Activated gamma-delta T cell (primary cell): ENCODE data around the gene PCSK1N.
"Not testable (repeated sequence)": the region's sequence is repeated elsewhere in the genome, so short reads cannot be mapped to it uniquely, and the experiment has no call there.

Experiments
- DNase-seq: peaks from one replicate; lab custom pipeline; 2025; lab: John Stamatoyannopoulos, UW
- total RNA-seq, 2 donors: gene quantifications; one replicate each; lab custom pipeline; 2026; lab: John Stamatoyannopoulos, UW

Gene PCSK1N, protein sequence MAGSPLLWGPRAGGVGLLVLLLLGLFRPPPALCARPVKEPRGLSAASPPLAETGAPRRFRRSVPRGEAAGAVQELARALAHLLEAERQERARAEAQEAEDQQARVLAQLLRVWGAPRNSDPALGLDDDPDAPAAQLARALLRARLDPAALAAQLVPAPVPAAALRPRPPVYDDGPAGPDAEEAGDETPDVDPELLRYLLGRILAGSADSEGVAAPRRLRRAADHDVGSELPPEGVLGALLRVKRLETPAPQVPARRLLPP
- 2.5 to 3.1 reads per million in 2 donors for total RNA-seq

DNA sequence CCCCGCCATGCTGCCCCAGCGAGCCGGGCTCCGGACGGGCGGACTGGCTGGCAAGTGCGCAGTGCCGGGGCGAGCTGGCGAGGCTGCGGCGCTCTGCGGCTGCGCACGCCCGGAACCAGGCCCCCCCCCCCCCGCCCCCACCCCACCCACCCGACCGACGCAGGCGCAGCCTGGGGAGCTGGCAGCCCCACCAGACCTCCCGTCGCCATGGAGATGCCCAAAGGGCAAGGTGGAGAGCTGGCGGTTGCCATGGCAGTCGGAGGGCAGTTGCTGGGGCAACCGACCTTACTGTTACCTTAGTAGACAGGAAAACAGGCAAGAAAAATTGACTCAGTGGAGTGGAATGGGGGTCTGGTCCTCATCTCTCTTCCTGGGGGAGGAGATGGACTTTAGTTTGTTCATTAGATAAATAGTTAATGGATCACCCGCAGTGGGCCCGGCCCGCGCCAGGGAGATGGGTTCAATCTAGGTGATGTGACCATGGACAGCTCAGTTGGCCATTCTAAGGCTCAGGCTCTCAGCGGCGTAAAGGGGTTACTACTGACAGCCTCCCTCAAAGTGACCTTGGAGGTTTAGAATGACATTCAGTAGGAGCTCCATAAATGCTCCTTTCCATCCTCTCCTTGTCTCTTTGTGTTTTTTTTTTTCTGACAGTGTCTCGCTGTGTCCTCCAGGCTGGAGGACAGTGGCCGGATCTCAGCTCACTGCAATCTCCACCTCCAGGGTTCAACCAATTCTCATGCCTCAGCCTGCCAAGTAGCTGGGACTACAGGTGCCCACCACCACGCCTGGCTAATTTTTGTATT lies at the start of gene PCSK1N:
TSS of gene PCSK1N (minus strand) at position 87 of the 806 bp plus-strand sequence. CDS start at position 9, 78 bp downstream.
- DNase-seq = no peak

DNA sequence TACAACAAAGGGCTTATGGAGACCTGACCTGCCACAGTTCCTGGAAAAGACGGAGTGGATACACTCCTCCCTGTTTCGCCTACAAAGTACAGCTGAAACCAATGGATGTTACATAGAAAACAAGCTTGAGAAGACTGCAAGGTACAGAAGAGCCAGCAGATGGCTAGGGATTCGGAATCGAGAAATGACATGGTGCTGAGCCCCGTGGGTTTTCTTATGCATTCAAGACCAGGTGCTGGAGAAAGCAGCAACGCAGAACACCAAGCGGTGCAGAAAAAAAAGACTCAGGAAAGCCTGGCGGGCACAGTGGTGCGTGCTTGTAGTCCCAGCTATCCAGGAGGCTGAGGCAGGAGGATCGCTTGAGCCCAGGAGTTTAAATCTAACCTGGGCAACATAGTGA lies 48.3 kb upstream of the PCSK1N start:
- no peak for DNase-seq

DNA sequence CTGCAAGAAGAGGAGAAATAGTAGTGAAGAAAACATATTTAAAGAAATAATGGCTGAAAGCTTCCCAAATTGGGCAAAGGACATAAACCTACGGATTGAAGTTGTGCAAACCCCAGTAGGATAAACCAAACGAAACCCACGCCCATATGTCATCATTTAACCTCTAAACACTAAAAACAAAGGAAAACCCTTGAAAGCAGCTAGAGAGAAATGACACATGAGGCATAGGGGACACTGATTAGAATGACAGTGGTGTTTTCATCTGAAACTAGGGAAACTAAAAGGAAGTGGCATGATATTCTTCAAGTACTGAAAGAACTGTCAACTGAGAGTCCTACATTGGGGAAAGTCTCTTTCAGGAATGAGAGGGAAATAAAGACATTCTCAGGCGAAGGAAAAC lies 41.5 kb upstream of the PCSK1N start:
- not testable (repeated sequence) for DNase-seq

DNA sequence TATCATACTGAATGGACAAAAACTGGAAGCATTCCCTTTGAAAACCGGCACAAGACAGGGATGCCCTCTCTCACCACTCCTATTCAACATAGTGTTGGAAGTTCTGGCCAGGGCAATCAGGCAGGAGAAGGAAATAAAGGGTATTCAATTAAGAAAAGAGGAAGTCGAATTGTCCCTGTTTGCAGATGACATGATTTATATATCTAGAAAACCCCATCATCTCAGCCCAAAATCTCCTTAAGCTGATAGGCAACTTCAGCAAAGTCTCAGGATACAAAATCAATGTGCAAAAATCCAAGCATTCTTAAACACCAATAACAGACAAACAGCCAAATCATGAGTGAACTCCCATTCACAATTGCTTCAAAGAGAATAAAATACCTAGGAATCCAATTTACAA lies 36.6 kb upstream of the PCSK1N start:
- not testable (repeated sequence) for DNase-seq

DNA sequence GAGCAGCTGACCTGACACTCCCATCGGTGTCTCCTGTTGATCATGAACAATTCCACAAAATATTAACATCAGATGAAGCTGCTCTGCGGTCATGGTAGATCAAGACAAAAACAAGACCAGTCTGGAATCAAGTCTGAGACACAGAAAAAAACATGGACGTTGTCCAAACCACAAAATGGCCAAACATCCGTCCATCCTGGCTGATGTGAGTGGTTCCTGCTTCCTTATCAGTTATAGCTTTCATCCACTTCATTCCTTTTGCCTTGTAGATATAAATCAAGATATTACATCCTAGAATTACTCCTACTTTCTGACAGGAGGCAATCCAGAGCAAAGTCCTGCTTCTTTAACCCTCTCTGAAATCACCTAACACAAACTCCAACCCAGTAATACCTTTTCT lies 28.8 kb upstream of the PCSK1N start:
- no peak for DNase-seq

DNA sequence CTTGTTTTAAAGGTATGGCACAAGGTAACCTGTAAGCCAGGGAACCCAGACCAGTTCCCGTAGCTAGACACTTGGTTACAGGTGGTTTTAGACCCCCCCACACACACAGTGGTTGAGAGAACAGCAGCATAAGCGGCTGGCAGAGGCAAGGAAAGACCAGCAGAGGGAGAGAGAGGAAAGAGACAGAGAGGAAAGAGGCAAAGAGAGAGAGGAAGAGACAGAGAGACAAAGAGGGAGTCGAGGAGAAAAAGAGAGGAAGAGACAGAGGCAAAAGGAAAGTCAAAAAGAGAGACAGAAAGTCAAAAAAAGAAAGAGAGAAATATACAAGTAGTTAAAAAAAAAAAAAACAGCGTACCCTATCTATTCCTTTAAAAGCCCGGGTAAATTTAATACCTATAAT lies 19.5 kb upstream of the PCSK1N start:
- DNase-seq = no peak

DNA sequence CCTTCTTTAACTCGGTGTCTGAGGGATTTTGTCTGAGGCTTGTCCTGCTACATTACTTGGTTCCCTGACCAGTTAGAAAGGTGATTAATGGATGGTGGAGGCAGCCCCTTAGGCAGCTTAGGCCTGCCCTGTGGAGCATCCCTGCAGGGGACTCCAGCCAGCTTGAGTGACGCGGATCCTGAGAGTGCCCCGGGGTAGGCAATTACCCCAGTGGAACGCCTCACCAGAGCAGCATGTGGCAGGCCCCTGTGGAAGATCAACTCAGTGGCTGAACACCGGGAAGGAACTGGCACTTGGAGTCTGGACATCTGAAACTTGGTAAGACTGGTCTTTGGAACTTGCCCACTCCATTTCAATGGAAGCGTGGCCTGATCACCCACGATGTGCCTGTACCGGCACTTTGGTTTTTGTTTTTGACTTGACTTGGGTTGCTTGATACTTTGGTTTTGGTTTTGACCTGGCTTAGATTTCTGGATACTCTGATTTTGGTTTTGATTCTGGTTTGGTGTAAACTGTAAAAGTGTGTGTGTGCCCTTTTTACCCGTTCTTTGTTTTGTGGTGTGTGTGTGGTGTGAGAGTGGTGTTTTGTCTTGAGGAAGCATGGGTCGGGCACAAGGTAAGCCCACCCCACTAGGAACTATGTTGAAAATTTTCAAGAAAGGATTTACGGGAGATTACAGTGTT lies 18.9 kb upstream of the PCSK1N start:
- DNase-seq = not testable (repeated sequence)

DNA sequence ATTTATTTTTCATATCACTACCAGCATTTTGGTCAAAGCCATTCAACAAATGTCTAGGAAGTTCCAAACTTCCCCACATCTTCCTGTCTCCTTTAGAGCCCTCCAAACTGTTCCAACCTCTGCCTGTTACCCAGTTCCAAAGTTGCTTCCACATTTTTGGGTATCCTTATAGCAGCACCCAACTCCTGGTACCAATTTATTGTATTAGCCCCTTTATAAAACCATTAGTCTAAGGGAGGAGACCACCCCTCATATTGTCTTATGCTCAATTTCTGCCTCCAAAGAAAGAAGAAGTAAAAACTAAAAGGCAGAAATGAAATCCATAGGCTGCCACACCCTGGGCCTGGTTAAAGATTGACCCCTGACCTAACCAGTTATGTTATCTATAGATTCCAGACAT lies 18.1 kb upstream of the PCSK1N start:
- DNase-seq = not testable (repeated sequence)

DNA sequence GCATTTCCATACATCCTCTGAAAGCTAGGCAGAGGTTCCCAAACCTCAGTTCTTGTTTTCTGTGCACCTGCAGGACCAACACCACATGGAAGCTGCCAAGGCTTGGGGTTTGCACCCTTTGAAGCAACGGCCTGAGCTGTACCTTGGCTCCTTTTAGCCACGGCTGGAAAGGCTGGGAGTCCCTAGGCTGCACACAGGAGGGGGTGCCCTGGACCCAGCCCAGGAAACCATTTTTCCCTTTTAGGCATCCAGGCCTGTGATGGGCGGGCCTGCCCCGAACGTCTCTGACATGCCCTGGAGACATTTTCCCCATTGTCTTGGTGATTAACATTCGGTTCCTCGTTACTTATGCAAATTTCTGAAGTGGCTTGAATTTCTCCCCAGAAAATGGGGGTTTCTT lies 17.4 kb upstream of the PCSK1N start:
- no peak for DNase-seq

DNA sequence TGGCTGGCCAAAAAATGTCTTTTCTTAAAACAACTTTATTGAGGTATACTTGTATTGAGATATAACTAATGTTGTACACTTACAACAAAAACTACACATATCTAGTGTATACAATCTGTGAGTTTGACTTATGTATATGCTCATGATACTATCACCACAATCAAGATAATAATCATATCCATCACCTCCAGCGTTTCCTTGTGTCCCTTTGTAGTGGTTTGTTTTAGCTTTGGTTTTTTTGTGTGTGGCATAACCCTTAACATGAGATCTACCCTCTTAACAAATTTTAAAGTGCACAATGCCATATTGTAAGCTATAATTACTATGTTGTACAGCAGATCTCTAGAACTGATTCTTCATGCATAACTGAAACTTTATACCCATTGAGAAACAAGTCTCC lies 13.4 kb upstream of the PCSK1N start:
- no peak for DNase-seq

DNA sequence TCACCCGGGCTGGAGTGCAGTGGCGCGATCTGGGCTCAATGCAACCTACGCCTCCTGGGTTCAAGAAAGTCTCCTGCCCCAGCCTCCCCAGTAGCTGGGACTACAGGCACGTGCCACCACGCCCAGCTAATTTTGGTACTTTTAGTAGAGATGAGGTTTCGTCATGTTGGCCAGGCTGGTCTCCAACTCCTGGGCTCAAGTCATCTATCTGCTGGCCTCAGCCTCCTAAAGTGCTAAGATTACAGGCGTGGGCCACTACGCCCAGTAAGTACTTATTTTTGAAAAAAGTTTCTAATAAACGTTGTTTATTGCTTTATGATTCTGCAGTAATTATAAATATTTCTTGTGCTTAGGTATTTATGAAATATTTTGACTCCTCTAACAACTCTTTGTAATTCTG lies 4.3 kb upstream of the PCSK1N start:
- no peak for DNase-seq

DNA sequence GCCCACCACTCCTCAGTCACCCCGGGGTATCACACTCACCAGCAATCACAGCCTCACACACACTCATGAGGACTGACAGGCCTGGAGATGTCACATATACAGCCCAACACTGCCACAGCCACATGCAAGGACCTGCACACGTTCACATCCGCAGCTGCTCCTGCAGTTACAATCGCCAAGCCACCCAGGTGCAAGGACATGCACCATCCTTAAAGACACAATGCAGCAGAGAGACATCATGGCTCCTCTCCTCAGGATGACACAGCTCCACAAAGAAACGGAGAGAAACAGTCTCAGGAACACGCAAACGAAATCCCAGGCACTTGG lies 1.1 kb downstream of the PCSK1N start:
- DNase-seq = no peak

DNA sequence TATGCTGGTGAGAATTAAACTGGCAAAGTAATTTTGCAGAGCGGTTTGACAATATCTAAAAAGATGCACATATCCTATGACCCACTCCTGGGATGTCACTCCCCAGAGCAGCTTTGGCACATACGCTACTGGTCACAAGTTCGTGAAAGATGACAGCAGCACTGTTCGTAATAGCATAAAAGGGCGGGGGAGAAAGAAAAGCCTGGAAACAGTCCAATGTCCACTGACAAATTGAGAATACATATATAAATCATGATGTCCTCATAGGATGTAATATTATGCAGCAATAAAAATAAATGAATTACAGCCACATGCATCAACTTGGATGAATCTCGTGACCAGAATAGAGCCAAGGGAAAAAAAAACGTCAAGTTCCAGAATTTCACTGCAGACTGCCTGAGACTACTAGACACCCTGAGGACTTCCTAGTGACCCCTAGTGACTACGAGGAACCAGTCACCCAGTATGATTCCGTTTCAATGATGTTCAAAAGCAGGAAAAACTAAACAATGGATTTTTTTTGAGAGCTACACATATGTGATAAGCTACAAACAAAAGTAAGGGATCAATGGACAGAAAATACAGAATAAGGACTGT lies 1.8 kb downstream of the PCSK1N start:
- DNase-seq = no peak

DNA sequence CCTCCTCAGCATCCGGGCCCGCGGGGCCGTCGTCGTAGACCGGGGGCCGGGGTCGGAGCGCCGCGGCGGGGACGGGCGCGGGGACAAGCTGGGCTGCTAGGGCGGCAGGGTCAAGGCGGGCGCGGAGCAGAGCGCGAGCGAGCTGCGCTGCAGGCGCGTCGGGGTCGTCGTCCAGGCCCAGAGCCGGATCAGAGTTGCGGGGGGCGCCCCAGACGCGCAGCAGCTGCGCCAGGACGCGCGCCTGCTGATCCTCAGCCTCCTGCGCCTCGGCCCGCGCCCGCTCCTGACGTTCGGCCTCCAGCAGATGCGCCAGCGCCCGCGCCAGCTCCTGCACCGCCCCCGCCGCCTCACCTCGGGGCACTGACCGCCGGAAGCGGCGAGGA lies 3.5 kb downstream of the PCSK1N start:
- no peak for DNase-seq

DNA sequence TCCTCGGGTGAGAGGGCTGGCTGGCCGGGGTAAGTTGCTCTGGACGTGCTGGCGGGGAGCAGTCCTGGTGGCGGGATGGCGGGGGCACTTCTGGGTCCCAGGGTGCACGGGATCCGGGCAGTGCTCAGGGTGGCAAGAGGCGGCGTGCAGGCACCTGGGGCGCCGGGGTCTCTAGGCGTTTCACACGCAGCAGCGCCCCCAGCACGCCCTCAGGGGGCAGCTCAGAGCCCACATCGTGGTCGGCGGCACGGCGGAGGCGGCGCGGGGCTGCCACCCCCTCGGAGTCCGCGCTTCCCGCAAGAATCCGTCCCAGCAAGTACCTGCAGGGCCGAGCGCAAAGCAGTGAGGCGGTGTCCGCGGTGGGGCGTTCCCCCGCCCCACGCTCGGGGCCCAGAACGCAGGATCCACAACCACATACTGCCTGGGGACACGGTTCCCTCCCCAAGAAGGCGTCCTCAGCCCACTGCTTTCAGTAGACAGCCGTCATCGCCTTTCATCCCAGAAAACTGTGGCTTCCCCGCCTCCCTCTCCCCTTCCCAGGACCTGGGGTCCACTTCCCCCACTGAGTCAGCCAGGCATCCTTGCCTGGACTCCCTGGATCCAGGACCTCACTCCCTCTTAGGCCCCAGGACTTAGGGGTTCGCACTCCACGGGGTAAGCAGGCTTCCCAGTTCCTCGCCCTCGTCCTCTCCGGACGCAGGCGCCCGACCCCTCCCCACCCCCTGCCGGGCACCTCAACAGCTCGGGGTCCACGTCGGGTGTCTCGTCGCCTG lies 4.1 kb downstream of the PCSK1N start:
- DNase-seq = no peak

DNA sequence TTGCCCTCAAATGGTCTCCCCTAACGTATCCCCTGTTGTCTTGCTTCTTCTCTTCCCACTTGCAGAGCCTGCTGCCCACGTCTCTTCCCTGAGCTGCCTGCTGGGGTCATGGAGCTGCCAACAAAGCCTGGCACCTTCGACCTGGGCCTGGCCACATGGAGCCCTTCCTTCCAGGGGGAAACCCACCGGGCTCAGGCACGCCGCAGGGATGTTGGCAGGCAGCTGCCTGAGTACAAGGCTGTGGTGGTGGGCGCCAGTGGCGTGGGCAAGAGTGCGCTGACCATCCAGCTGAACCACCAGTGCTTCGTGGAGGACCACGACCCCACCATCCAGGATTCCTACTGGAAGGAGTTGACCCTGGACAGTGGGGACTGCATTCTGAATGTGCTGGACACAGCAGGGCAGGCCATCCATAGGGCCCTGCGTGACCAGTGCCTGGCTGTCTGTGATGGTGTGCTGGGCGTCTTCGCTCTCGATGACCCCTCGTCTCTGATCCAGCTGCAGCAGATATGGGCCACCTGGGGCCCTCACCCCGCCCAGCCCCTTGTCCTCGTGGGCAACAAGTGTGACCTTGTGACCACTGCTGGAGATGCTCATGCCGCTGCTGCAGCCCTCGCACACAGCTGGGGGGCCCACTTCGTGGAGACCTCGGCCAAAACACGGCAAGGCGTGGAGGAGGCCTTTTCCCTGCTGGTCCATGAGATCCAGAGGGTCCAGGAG lies 6.2 kb downstream of the PCSK1N start:
- DNase-seq = no peak

DNA sequence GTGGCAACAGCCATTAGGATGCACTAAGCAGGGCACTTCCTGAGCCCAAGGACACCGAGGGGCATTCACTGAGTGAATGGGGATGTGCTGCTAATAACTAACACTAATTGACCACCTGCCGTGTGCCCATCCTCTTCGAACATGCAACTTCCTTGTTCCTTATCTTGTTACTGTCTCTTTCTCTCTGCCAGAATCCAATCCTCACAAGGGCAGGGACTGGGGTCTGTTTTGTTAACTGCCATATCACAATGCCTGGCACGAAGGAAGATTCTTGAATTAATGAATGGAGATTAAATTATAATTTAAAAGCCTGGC lies 7.8 kb downstream of the PCSK1N start:
- DNase-seq = no peak

DNA sequence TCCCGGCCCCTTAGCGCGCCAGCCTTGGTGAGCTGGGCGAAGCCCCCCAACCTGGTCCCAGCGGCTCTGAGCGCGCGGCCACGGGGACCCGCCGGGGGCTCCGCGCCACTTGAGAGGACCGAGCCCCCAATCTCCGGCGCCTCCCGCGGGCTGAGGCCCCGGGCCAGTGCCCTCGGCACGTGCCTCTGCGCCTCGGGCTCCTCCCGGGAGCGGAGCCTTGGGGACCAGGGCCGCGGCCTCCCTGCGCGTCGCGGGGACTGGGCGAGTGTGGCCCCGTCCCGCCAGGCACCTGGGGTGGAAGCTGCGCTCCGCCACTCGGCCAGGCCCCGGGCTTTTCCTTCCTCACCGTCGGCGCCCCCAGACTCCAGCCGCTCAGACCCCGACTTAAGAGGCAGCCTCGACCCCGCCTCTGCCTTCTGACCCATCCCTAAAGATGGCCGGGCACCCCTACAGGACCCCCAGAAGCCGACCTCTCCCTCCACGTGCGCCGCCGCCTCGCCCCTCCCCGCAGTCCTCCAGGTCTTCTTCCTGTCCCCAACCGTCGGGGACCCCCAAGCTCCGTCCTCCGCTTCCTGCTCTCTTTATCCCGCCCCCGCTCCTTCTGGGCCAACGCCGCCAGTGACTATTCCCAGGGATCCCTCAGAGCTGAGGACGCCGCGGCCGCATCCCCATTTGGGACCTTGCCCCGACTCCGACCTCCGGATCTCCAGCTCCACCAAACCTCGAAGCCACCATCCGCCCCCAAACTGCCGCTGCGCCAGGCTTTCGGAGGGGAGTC lies 8.3 kb downstream of the PCSK1N start:
- DNase-seq = no peak

DNA sequence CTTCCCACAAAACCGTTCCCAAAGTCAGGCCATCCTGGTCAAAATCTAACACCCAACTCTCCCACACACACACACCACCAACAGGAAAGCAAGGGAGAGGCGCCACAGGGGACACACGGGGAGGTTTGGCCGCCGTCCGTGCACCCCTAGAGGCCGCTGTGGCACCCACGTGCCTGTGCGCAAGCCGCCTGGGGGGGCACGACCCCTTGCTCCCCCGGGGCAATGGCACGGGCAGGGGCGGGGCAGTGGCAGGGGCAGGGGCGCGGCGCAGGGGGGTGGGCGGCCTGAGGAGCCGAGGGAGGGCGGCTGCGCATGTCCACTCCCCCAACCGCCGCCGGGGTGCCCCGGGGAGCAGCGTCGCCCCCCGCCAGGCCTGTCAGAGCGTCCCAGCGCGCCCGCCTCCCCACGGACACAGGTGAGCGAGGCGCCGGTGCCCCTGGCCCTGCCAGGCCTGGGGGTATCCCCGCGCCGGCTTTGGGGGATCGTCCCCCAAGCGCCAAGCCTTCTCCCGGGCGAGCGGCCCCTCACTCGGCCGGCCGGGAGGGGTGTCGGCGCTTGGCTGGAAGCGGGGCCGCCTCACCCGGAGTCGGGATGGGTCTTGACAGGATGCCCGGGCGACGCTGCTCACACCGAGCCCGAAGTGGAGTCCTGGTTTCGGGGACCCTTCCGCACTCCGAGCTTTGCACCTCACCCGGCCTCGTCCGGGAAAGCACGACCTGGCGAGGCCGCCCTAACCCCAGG lies 9.1 kb downstream of the PCSK1N start, which contains the start of gene ERAS:
TSS of gene ERAS (plus strand) at position 379 of the 741 bp plus-strand sequence. CDS start 2,611 bp downstream, outside the sequence.
- no peak for DNase-seq

DNA sequence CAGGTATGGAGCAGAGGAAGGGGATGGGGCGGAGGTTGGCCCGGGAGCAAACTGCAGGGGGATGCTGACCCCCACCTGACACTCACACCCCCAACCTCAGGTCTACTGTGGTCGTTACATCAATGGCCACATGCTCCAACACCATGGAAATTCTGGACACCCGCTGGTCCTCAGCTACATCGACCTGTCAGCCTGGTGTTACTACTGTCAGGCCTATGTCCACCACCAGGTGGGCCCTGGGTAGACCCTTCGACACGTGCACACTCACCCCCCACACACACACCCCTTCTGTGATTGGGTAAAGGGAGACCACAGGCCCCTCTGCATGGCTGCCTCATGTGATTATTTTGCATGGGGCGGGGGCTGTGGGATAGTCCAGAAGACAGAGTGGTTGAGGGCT lies 11.3 kb downstream of the PCSK1N start:
- DNase-seq = no peak
